Fibroblast of lung (primary cell): ENCODE measurements around the gene CARD18. TPM values are rescaled to one million over a fixed set of nuclear protein-coding genes. Genes with fewer than 3 reads are reported as not detected.

Source experiments
- DNase-seq, 2 donors: peaks; one replicate each; pipeline versions ENCODE4 v3.0.0 to v3.0.0-alpha.2; 2010; ENCODE audit warnings: low read depth in 2 of 2
- H2AFZ ChIP-seq: 2 replicates; pipeline ENCODE4 v1.5.1; 2012; ENCODE audit warnings: low read length, control low read depth, inconsistent platforms
- H3K27ac ChIP-seq: 2 replicates; pipeline ENCODE4 v1.5.1; 2011; ENCODE audit warnings: low read length, control low read depth; ENCODE audit not compliant: insufficient read depth
- H3K27me3 ChIP-seq: 2 replicates; pipeline ENCODE4 v1.5.1; 2011; ENCODE audit warnings: mild to moderate bottlenecking, low read length; ENCODE audit not compliant: control insufficient read depth, insufficient read depth
- H3K36me3 ChIP-seq: 2 replicates; pipeline ENCODE4 v1.5.1; 2011; ENCODE audit warnings: low read length; ENCODE audit not compliant: control insufficient read depth, insufficient read depth
- H3K4me1 ChIP-seq: 2 replicates; pipeline ENCODE4 v1.5.1; 2011; ENCODE audit warnings: low read length; ENCODE audit not compliant: control insufficient read depth, insufficient read depth; ENCODE audit errors: extremely low read depth
- H3K4me2 ChIP-seq: 2 replicates; pipeline ENCODE4 v1.5.1; 2011; ENCODE audit warnings: low read length, control low read depth; ENCODE audit not compliant: insufficient read depth; ENCODE audit errors: extremely low read depth
- H3K4me3 ChIP-seq, 4 experiments: fragments of 200-600 bp in 1 of 4; sonication (generic) in 1 of 4; replicated peaks in 1 of 4; 2 replicates each; pipeline ENCODE4 v1.5.1; 2011 to 2016; ENCODE audit warnings: low read length in 4 of 4, low read depth in 3 of 4, mild to moderate bottlenecking in 3 of 4, control low read depth in 2 of 4, inconsistent platforms in 1 of 4, mixed read lengths in 1 of 4; ENCODE audit not compliant: insufficient read depth in 1 of 4; ENCODE audit errors: control extremely low read depth in 1 of 4
- H3K79me2 ChIP-seq: 2 replicates; pipeline ENCODE4 v1.5.1; 2012; ENCODE audit warnings: mild to moderate bottlenecking, low read length, inconsistent platforms; ENCODE audit not compliant: control insufficient read depth, insufficient read depth
- H3K9ac ChIP-seq: 2 replicates; pipeline ENCODE4 v1.5.1; 2011; ENCODE audit warnings: mild to moderate bottlenecking, low read length, control low read depth; ENCODE audit not compliant: insufficient read depth
- H3K9me3 ChIP-seq: 2 replicates; pipeline ENCODE4 v1.5.1; 2012; ENCODE audit warnings: low read depth, low read length; ENCODE audit not compliant: control insufficient read depth, insufficient read depth
- H4K20me1 ChIP-seq: 2 replicates; pipeline ENCODE4 v1.5.1; 2011; ENCODE audit warnings: low read length; ENCODE audit not compliant: control insufficient read depth, insufficient read depth; ENCODE audit errors: extremely low read depth
- EZH2 ChIP-seq: IDR thresholded peaks from 2 replicates; pipeline ENCODE4 v1.5.1; 2012; ENCODE audit warnings: low read length, control low read depth, mild to moderate bottlenecking; ENCODE audit errors: missing control alignments
- polyA plus RNA-seq, 2 donors: library from polyadenylated mRNA; depleted of rRNA in 1 of 2; stranded (reverse) in 1 of 2; unstranded in 1 of 2; fragments of >200 nt; gene quantifications; 2 replicates each; pipeline ENCODE4 v1.2.1, GENCODE V29; 2011 to 2012; ENCODE audit warnings: missing spikeins in 1 of 2
- total RNA-seq: library from RNA; depleted of rRNA; stranded (reverse); fragments of >200 nt; gene quantifications from 2 replicates; pipeline ENCODE4 v1.2.1, GENCODE V29; 2014
- TF ChIP-seq, protein P1 (sequence below), 2 donors: IDR thresholded peaks in 1 of 2; conservative IDR thresholded peaks in 1 of 2; 1 replicate in 1 of 2; 2 replicates in 1 of 2; pipeline ENCODE4 v1.5.1; 2011 to 2012; ENCODE audit warnings: low read length in 2 of 2, control low read depth in 1 of 2, inconsistent platforms in 1 of 2, low read depth in 1 of 2, mild to moderate bottlenecking in 1 of 2

Gene CARD18
- total and polyA plus RNA-seq, 2 donors (not counting 1 experiment from before 2014, with no cell fraction given) = not detected

DNA sequence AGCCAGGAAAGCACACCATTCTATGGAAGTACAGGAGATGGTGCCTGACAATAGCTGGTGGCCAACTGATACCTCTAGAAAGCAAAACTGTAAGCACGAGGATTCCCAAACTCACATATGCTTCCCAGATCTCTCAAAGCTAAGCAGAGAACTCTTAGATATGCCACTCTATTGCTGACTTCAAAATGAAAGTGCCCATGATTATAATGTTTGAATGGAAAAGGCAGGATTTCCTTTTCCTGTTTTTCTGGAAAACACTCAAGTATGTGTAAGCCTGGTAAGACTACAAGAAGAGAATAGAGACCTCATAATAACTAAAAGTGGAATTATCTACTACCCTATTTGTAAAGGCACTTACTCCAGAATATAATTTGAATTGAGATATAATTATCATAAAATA, 2.6 kb upstream of the CARD18 start:
- Histone ChIP-seq H3K9ac (no peak overlapping the region), H2AFZ (peak overlapping the region; percentile 16)

DNA sequence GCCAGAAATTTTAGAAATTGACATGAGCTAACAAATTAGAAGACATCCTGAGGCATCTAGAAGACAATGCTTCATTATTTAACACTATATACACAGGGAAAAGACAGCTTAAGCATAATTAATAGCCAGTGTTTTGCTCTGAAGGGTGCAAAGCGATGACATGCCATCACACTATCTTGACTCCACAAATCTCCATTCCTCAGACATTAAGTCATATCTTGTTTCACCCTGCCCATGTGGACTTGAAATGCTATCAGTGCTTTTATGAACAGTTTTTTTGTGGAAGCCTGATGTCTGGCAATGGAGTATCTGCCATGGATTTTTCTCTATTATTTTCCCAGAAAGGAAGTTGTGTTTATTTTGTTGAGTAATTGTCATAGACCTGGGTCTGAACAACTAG, 2.3 kb downstream of the CARD18 start:
- no peaks in the 10 kb centered on the region for H4K20me1 ChIP-seq
- no peak overlapping the region for H3K4me3 ChIP-seq
- TF ChIP-seq, protein P1, sequence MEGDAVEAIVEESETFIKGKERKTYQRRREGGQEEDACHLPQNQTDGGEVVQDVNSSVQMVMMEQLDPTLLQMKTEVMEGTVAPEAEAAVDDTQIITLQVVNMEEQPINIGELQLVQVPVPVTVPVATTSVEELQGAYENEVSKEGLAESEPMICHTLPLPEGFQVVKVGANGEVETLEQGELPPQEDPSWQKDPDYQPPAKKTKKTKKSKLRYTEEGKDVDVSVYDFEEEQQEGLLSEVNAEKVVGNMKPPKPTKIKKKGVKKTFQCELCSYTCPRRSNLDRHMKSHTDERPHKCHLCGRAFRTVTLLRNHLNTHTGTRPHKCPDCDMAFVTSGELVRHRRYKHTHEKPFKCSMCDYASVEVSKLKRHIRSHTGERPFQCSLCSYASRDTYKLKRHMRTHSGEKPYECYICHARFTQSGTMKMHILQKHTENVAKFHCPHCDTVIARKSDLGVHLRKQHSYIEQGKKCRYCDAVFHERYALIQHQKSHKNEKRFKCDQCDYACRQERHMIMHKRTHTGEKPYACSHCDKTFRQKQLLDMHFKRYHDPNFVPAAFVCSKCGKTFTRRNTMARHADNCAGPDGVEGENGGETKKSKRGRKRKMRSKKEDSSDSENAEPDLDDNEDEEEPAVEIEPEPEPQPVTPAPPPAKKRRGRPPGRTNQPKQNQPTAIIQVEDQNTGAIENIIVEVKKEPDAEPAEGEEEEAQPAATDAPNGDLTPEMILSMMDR (conservative IDR thresholded peaks at IDR 0.05 in 1 of 2, IDR thresholded peaks at IDR 0.05 in 1 of 2; ENCODE audit: low read depth in 1 of 2, low read length in 2 of 2) = no peak
- no peak for TF ChIP-seq EZH2
- no peak overlapping the region for H3K4me2 ChIP-seq
- DNase-seq = peak in 1 of 2 donors; percentile 85
- H3K36me3 ChIP-seq = no peaks in the 10 kb centered on the region
- peaks cover 2% of the 10 kb centered on the region for H3K4me1 ChIP-seq
- no peak overlapping the region for H2AFZ ChIP-seq
- H3K9me3 ChIP-seq = no peaks in the 10 kb centered on the region
- no peaks in the 10 kb centered on the region for H3K27me3 ChIP-seq
- H3K79me2 ChIP-seq = no peaks in the 10 kb centered on the region
- no peak overlapping the region for H3K27ac ChIP-seq
- H3K9ac ChIP-seq = no peak overlapping the region

More for the DNA sequence above, 2.6 kb upstream of the CARD18 start:
- H3K79me2 ChIP-seq = no peaks in the 10 kb centered on the region
- H3K4me3 ChIP-seq = no peak overlapping the region
- H3K4me1 ChIP-seq = peaks cover 5% of the 10 kb centered on the region
- no peak overlapping the region for H3K27ac ChIP-seq
- no peaks in the 10 kb centered on the region for H4K20me1 ChIP-seq
- no peaks in the 10 kb centered on the region for H3K9me3 ChIP-seq
- no peaks in the 10 kb centered on the region for H3K36me3 ChIP-seq
- no peak for TF ChIP-seq EZH2
- TF ChIP-seq, protein P1 (conservative IDR thresholded peaks at IDR 0.05 in 1 of 2, IDR thresholded peaks at IDR 0.05 in 1 of 2; ENCODE audit: low read depth in 1 of 2, low read length in 2 of 2) = no peak
- no peak overlapping the region for H3K4me2 ChIP-seq
- H3K27me3 ChIP-seq = no peaks in the 10 kb centered on the region
- DNase-seq = no peak

DNA sequence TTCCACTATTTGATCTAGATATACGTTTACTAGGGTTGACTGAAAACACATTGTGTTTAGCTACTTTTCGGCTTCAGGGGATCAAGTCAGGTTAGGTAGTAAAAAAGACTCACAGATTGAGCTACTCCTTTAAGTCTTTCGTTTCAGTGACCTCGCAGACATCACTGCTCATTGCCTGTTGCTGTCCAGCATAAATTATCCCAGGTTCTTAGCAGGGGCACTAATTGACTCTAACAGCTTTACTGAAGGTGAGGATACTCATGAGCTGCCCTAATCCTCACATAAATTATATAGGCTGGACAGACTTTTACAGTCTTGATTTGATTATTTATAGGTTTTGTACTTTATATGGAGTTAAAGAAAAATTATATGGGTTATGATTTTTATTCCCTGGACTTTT, 3.7 kb downstream of the CARD18 start:
- no peaks in the 10 kb centered on the region for H3K36me3 ChIP-seq
- H3K4me3 ChIP-seq = no peak overlapping the region
- no peaks in the 10 kb centered on the region for H3K9me3 ChIP-seq
- peaks cover 2% of the 10 kb centered on the region for H3K4me1 ChIP-seq
- no peaks in the 10 kb centered on the region for H3K79me2 ChIP-seq
- TF ChIP-seq, protein P1 (conservative IDR thresholded peaks at IDR 0.05 in 1 of 2, IDR thresholded peaks at IDR 0.05 in 1 of 2; ENCODE audit: low read depth in 1 of 2, low read length in 2 of 2) = no peak
- no peak for TF ChIP-seq EZH2
- H3K9ac ChIP-seq = no peak overlapping the region
- DNase-seq = no peak
- no peak overlapping the region for H2AFZ ChIP-seq
- no peak overlapping the region for H3K27ac ChIP-seq
- H4K20me1 ChIP-seq = no peaks in the 10 kb centered on the region
- H3K27me3 ChIP-seq = no peaks in the 10 kb centered on the region
- H3K4me2 ChIP-seq = no peak overlapping the region
